Tibial nerve (tissue), 4 donors: ENCODE data around the gene HES6. TPM values are rescaled to one million over a fixed set of nuclear protein-coding genes. Genes with fewer than 3 reads are reported as not detected.

Experiments
- DNase-seq, 2 donors: peaks; one replicate each; pipeline ENCODE4 v3.0.0-alpha.2; 2019; ENCODE audit warnings: low spot score in 2 of 2
- H3K27ac ChIP-seq, 4 donors: fragments of 200-600 bp; sonication (generic) in 3 of 4; one replicate each; pipeline ENCODE4 v1.5.1; 2017 to 2019; ENCODE audit warnings: mild to moderate bottlenecking in 1 of 4
- H3K27me3 ChIP-seq, 2 donors: fragments of 200-600 bp; sonication (generic) in 1 of 2; one replicate each; pipeline versions ENCODE4 v1.5.1 to v1.6.0; 2017 to 2019
- H3K36me3 ChIP-seq, 3 donors: fragments of 200-600 bp; sonication (generic); one replicate each; pipeline ENCODE4 v1.5.1; 2018 to 2019
- H3K4me1 ChIP-seq, 4 donors: fragments of 200-600 bp; sonication (generic) in 3 of 4; one replicate each; pipeline ENCODE4 v1.5.1; 2017 to 2019
- H3K4me3 ChIP-seq, 4 donors: fragments of 200-600 bp; sonication (generic) in 3 of 4; one replicate each; pipeline ENCODE4 v1.5.1; 2017 to 2019; ENCODE audit warnings: mild to moderate bottlenecking in 1 of 4, moderate library complexity in 1 of 4
- H3K9me3 ChIP-seq, 4 donors: fragments of 200-600 bp; sonication (generic) in 3 of 4; one replicate each; pipeline ENCODE4 v1.5.1; 2017 to 2019
- EP300 ChIP-seq, 2 donors: sonication (generic); formaldehyde crosslinking; IDR thresholded peaks; one replicate each; pipeline ENCODE4 v1.6.1; 2017; ENCODE audit warnings: antibody characterized with exemption in 2 of 2, mild to moderate bottlenecking in 1 of 2
- POLR2A ChIP-seq, 2 donors: fragments of 450-650 bp; IDR thresholded peaks; one replicate each; pipeline ENCODE4 v1.6.1; 2017; ENCODE audit warnings: antibody characterized with exemption in 2 of 2, mild to moderate bottlenecking in 2 of 2, moderate library complexity in 2 of 2
- WGBS, 2 donors: methylation state at CpG; one replicate each; pipeline ENCODE4 v1.1.5; 2018; 5-methylcytosine and 5-hydroxymethylcytosine counted together
- total RNA-seq, 4 donors: library from RNA; depleted of rRNA; stranded (reverse); fragments of >200 nt; gene quantifications; one replicate each; pipeline ENCODE4 v1.1.0, GENCODE V29; 2016
- TF ChIP-seq, protein P1 (sequence below), 5 experiments: fragments of 200-600 bp in 3 of 5; fragments of 450-650 bp in 2 of 5; sonication (generic) in 3 of 5; IDR thresholded peaks; one replicate each; pipeline ENCODE4 v1.5.1; 2016 to 2019; ENCODE audit warnings: antibody characterized with exemption in 5 of 5, mild to moderate bottlenecking in 3 of 5, moderate library complexity in 2 of 5

HES6 gene
- total RNA-seq, 4 donors from 2014 or later, result 4.4 to 18.6 (median 12.4) TPM

DNA sequence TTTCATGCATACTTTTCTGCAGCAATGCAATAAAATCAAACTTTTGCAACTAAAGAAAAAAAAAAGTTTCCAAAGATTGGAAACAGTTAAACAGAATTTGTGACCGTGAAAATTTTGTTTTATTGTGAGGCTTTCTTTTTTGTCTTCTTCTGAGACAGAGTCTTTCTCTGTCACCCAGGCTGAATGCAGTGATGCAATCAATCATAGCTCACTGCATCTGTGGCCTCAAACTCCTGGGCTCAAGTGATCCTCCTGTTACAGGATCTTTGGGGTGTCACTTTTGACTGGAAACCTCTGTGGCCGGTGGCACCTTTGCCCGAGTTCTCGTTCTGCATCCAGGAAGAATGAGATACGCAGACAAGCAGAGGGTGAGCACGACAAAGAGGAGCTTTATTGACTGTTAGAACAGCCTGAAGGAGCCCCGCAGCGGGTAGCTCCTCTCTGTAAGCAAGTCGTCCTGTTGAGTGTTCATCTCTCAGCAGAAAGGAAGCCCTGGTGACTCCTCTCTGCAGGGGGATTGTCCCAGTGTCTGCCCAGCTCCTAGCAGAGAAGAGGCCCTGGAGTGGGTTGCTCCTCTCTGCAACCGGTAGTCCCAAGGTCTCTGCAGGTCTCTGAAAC is 19.5 kb downstream of the HES6 start:
- TF ChIP-seq POLR2A (IDR thresholded peaks at IDR 0.05) (no peak), EP300 (IDR thresholded peaks at IDR 0.05) (no peak)
- TF ChIP-seq, protein P1, sequence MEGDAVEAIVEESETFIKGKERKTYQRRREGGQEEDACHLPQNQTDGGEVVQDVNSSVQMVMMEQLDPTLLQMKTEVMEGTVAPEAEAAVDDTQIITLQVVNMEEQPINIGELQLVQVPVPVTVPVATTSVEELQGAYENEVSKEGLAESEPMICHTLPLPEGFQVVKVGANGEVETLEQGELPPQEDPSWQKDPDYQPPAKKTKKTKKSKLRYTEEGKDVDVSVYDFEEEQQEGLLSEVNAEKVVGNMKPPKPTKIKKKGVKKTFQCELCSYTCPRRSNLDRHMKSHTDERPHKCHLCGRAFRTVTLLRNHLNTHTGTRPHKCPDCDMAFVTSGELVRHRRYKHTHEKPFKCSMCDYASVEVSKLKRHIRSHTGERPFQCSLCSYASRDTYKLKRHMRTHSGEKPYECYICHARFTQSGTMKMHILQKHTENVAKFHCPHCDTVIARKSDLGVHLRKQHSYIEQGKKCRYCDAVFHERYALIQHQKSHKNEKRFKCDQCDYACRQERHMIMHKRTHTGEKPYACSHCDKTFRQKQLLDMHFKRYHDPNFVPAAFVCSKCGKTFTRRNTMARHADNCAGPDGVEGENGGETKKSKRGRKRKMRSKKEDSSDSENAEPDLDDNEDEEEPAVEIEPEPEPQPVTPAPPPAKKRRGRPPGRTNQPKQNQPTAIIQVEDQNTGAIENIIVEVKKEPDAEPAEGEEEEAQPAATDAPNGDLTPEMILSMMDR (IDR thresholded peaks at IDR 0.05), result no peak
- no peaks in the 10 kb centered on the region for H3K9me3 ChIP-seq
- H3K4me3 ChIP-seq, result no peak overlapping the region
- H3K4me1 ChIP-seq, result peaks cover 0 to 40% (median 9%) of the 10 kb centered on the region in 4 donors
- no peak for DNase-seq
- 31 to 46% methylated on average over 10 of the region's 10 CpGs for WGBS, 2 donors
- no peaks in the 10 kb centered on the region for H3K27me3 ChIP-seq
- peak overlapping the region in 3 of 4 donors; percentile 3 to 77 (median 25) for H3K27ac ChIP-seq
- no peaks in the 10 kb centered on the region for H3K36me3 ChIP-seq

DNA sequence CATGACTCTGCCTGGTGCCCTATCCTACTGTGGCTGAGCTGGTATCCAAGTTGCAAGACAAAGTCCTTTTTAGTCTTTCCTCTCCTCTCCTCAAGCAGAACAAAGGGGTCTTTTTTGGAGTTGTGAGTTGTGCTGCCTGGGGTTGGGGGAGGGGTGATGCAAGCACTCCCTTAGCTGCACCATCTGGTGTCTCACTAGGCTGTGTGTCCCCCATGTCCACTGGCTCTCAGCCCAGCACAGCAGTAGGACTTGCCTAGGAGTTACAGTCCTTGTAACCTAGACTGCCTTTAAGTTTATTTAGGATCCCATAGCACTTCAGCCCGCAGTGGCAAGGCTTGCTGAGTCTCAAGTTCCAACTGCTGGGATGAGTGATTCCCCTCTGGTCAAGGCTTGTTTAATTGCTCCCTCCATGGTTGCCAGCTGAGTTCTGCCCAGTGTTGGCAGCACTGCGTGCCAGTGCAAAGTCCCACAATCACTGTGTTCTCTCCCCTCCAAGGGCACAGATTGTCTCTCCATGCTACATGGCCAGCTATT is 23.1 kb downstream of the HES6 start:
- no peak for DNase-seq
- Histone ChIP-seq H3K9me3 (no peaks in the 10 kb centered on the region), H3K4me3 (no peak overlapping the region), H3K36me3 (no peaks in the 10 kb centered on the region), H3K4me1 (peaks cover 0 to 35% (median 9%) of the 10 kb centered on the region in 4 donors), H3K27ac (peak overlapping the region in 2 of 4 donors; percentile 79 to 86), H3K27me3 (no peaks in the 10 kb centered on the region)
- TF ChIP-seq, protein P1 (IDR thresholded peaks at IDR 0.05), result no peak
- peak in 1 of 2 donors; percentile 34 for TF ChIP-seq EP300 (IDR thresholded peaks at IDR 0.05)
- 33 to 48% methylated on average over 2 of the region's 2 CpGs for WGBS, 2 donors

DNA sequence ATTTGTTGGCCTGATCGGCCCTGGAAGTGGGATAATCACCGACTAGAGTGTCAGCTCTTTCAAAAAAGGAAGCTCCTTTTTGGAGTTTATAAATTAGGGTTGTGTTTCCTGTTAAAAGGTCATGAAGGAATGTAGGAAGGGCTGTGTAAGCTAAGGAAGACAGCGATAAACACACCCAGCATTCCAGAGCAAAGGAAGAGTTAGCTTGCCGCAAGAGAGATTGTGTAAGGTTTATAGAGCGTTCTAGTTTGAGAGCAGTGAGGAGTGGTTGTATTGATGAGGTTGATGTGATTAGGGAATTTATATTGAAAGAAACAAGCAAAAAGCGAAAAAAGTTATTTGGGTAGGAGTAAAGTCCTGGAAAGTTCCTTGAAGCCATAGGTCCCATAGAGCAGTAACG is 32.8 kb downstream of the HES6 start:
- Histone ChIP-seq H3K36me3 (no peaks in the 10 kb centered on the region), H3K9me3 (no peaks in the 10 kb centered on the region), H3K4me3 (no peak overlapping the region), H3K27ac (no peak overlapping the region), H3K4me1 (peaks cover 0 to 12% (median 9%) of the 10 kb centered on the region in 4 donors), H3K27me3 (no peaks in the 10 kb centered on the region)
- 68 to 76% methylated on average over 7 of the region's 7 CpGs for WGBS, 2 donors
- TF ChIP-seq, protein P1 (IDR thresholded peaks at IDR 0.05), result no peak
- TF ChIP-seq POLR2A (IDR thresholded peaks at IDR 0.05) (no peak), EP300 (IDR thresholded peaks at IDR 0.05) (no peak)
- no peak for DNase-seq

DNA sequence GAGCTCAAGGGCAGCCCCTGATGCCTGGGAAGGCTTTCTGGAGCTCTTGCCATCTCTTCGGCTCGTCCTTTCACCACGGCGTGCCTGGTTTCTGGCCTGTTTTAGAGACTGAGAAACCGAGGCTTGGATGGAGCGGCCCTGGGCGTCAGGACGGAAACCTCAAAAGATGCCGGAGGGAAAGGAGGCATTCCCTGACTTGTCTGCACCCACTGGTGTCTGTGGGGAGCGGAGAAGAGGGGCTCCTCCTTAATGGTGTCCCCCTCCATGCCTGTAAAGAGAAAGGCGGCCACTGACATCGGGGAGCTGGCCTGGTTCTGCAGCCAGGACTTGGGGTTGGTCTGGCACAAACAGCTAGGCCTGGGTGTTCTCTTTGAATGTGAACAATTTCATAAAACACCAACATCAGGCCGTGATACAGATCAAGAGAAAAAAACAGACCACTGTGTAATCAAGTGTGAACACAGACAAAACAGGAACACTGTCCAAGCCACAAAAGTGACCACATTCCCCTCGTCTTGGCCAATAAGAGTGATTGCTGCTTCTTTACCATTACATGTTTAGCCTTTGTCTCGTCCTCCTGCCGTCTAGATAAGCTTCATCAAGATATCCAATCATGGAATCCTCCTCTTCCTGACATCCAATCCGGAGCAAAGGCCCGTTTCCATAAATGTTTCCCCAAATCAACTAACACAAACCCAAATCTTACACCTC is 35.7 kb downstream of the HES6 start:
- TF ChIP-seq POLR2A (IDR thresholded peaks at IDR 0.05) (no peak), EP300 (IDR thresholded peaks at IDR 0.05) (no peak)
- TF ChIP-seq, protein P1 (IDR thresholded peaks at IDR 0.05), result no peak
- peak overlapping the region; percentile 61 to 93 (median 90) for H3K27ac ChIP-seq
- H3K4me3 ChIP-seq, result peak overlapping the region; percentile 32 to 88 (median 74)
- peaks cover 0 to 39% (median 26%) of the 10 kb centered on the region in 4 donors for H3K4me1 ChIP-seq
- H3K36me3 ChIP-seq, result no peaks in the 10 kb centered on the region
- H3K27me3 ChIP-seq, result no peaks in the 10 kb centered on the region
- WGBS, 2 donors, result 59% methylated on average over 18 of the region's 18 CpGs
- H3K9me3 ChIP-seq, result no peaks in the 10 kb centered on the region
- DNase-seq, result no peak
